Muscle layer of duodenum (tissue), 2 donors: ENCODE measurements around the gene CFP.

Source experiments
- H3K27ac ChIP-seq: one replicate; pipeline ENCODE4 v1.7.0; 2013; ENCODE audit warnings: mild to moderate bottlenecking, low read length
- H3K27me3 ChIP-seq: one replicate; pipeline ENCODE4 v1.7.0; 2013; ENCODE audit warnings: low read depth, mild to moderate bottlenecking, control low read depth, low read length
- H3K36me3 ChIP-seq, 2 donors: one replicate each; pipeline ENCODE4 v1.7.0; 2013; ENCODE audit warnings: low read length in 2 of 2, control low read depth in 1 of 2, mild to moderate bottlenecking in 1 of 2; ENCODE audit not compliant: insufficient read depth in 2 of 2, control insufficient read depth in 1 of 2
- H3K4me1 ChIP-seq, 2 donors: one replicate each; pipeline ENCODE4 v1.7.0; 2013; ENCODE audit warnings: low read length in 2 of 2, mild to moderate bottlenecking in 2 of 2, control low read depth in 1 of 2, moderate library complexity in 1 of 2; ENCODE audit not compliant: insufficient read depth in 2 of 2, control insufficient read depth in 1 of 2
- H3K4me3 ChIP-seq, 2 donors: one replicate each; pipeline ENCODE4 v1.7.0; 2013; ENCODE audit warnings: low read length in 2 of 2, low read depth in 1 of 2, mild to moderate bottlenecking in 1 of 2
- H3K9me3 ChIP-seq, 2 donors: one replicate each; pipeline ENCODE4 v1.7.0; 2013; ENCODE audit warnings: low read length in 2 of 2, control low read depth in 1 of 2, mild to moderate bottlenecking in 1 of 2; ENCODE audit not compliant: control insufficient read depth in 1 of 2
- donor health status: healthy.

Gene CFP

DNA sequence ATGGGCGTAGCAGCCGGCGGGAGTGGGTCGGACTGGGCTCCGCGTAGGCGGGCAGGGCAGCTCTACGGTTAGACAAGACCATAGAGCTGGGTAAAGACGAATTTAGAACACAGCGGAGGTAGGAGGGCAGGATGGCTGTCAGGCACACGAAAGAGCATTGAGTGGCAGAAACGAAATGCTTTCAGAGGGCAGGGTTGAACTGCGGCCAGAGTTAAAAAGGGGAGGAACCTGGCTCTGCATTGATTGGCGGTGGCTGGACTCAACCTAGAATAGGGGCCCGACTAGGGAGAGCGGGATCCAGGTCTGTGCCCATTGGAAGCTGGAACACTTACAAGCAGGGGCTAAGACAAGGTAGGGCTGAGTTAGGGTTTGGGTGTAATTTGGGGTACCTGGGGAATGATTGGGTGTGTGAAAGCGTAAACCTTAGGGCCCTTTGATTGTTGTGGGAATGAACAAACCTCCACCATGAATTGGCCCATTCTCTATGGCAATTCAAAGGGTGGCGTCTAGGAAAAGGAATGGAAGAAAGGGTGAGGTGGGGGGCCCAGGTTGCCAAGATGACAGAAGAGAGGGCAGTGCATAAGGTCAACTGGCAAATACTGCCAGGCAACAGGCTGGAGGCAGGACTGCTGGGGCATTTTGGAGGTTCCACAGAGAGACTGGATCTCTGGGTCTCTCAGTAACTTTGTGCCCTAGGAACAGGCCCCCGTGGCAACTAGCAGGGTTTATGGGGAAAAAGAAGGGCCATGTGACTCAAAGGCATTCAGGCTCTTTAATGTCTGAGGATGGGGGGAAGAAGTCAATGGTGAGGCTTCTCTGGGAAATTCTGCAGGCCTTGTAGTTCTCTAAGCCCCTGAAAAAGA lies 21.5 kb upstream of the CFP start:
- Histone ChIP-seq H3K27ac (peak overlapping the region; percentile 60), H3K36me3 (peaks cover 0 to 25% of the 10 kb centered on the region in 2 donors)

GRCh38 chrX:47650164-47651042 lies 20.7 kb upstream of the CFP start, which contains the start of gene ELK1:
TSS of gene ELK1 (minus strand) at chrX:47650563. CDS start at chrX:47641441, 9,122 bp downstream.
- H3K4me1 ChIP-seq, result peaks cover 0 to 19% of the 10 kb centered on the region in 2 donors
- H3K27ac ChIP-seq, result peak within 1 kb of the TSS; percentile 60
- H3K9me3 ChIP-seq, result no peaks in the 10 kb centered on the region
- H3K27me3 ChIP-seq, result no peaks in the 10 kb centered on the region
- H3K4me3 ChIP-seq, result peak within 1 kb of the TSS; percentile 62 to 71
- peaks cover 0 to 16% of the 10 kb centered on the region in 2 donors for H3K36me3 ChIP-seq

More for the DNA sequence above, 21.5 kb upstream of the CFP start:
- peak overlapping the region; percentile 51 to 62 for H3K4me3 ChIP-seq
- no peaks in the 10 kb centered on the region for H3K9me3 ChIP-seq
- peaks cover 0 to 19% of the 10 kb centered on the region in 2 donors for H3K4me1 ChIP-seq
- H3K27me3 ChIP-seq, result no peaks in the 10 kb centered on the region

GRCh38 chrX:47649781-47650163 lies 20.0 kb upstream of the CFP start:
- Histone ChIP-seq H3K27me3 (no peaks in the 10 kb centered on the region), H3K4me3 (peak overlapping the region; percentile 54 to 71), H3K27ac (no peak overlapping the region), H3K4me1 (peaks cover 0 to 19% of the 10 kb centered on the region in 2 donors), H3K9me3 (no peaks in the 10 kb centered on the region), H3K36me3 (peaks cover 0 to 14% of the 10 kb centered on the region in 2 donors)

GRCh38 chrX:47649271-47649670 lies 19.5 kb upstream of the CFP start:
- no peaks in the 10 kb centered on the region for H3K27me3 ChIP-seq
- peak overlapping the region; percentile 35 to 54 for H3K4me3 ChIP-seq
- H3K36me3 ChIP-seq, result peaks cover 0 to 14% of the 10 kb centered on the region in 2 donors
- H3K4me1 ChIP-seq, result peaks cover 0 to 22% of the 10 kb centered on the region in 2 donors
- no peak overlapping the region for H3K27ac ChIP-seq
- no peaks in the 10 kb centered on the region for H3K9me3 ChIP-seq

DNA sequence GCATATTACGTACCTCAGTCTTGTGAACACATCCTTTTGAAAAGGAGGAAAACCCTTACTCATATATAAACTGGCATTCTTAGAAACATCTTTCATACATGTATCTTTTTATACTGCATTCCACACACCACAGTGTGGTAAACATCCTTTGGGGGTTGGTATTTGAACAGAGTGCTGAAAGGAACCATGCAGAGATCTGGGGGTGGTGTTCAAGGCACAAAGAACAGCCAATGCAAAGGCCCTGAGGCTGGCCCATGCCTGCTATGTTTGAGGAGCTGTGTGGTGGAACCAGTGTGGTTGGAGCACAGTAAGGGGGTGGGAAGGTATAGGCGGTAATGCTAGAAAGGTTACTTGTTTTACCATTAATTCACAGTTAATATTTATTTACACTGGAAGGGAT lies 18.6 kb upstream of the CFP start:
- Histone ChIP-seq H3K4me1 (peaks cover 0 to 22% of the 10 kb centered on the region in 2 donors), H3K9me3 (no peaks in the 10 kb centered on the region), H3K27ac (no peak overlapping the region), H3K4me3 (no peak overlapping the region), H3K27me3 (no peaks in the 10 kb centered on the region), H3K36me3 (peaks cover 0 to 7% of the 10 kb centered on the region in 2 donors)

- peaks cover 0 to 22% of the 10 kb centered on the region in 2 donors for H3K4me1 ChIP-seq
Observed at GRCh38 chrX:47646636-47647035, 16.9 kb upstream of the CFP start.

DNA sequence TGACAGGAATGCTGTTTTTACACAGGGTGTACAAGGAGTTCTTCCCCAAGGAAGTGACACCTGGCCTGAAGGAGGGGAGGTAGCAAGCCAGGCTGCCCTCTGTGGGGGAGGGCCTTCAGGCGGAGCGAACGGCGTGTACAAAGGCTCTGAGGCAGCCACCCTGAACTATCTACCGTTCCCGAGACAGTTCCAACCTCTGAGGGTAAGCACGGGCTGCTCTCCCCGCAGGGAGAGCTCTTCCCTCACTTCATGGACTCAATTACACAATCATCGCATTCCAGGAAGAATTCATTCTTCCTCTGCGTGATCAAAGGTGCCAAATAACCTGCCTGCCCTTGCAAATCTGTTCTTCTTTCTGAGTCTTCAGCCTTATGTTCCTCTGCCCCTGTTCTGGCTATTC lies 15.8 kb upstream of the CFP start:
- Histone ChIP-seq H3K9me3 (no peaks in the 10 kb centered on the region), H3K36me3 (peaks cover 4 to 15% of the 10 kb centered on the region in 2 donors), H3K27me3 (no peaks in the 10 kb centered on the region), H3K4me3 (no peak overlapping the region), H3K4me1 (peaks cover 0 to 16% of the 10 kb centered on the region in 2 donors), H3K27ac (no peak overlapping the region)

More at GRCh38 chrX:47646636-47647035, 16.9 kb upstream of the CFP start:
- Histone ChIP-seq H3K27ac (no peak overlapping the region), H3K9me3 (no peaks in the 10 kb centered on the region), H3K27me3 (no peaks in the 10 kb centered on the region), H3K4me3 (no peak overlapping the region), H3K36me3 (peaks cover 0 to 7% of the 10 kb centered on the region in 2 donors)

- no peaks in the 10 kb centered on the region for H3K9me3 ChIP-seq
- H3K27me3 ChIP-seq, result no peaks in the 10 kb centered on the region
- peaks cover 12 to 24% of the 10 kb centered on the region in 2 donors for H3K36me3 ChIP-seq
- no peak overlapping the region for H3K27ac ChIP-seq
- peaks cover 0 to 16% of the 10 kb centered on the region in 2 donors for H3K4me1 ChIP-seq
- no peak overlapping the region for H3K4me3 ChIP-seq
Observed at GRCh38 chrX:47644557-47645091, 14.9 kb upstream of the CFP start.

- Histone ChIP-seq H3K36me3 (peaks cover 14 to 31% of the 10 kb centered on the region in 2 donors), H3K27ac (no peak overlapping the region), H3K4me1 (peaks cover 0 to 13% of the 10 kb centered on the region in 2 donors), H3K9me3 (no peaks in the 10 kb centered on the region), H3K4me3 (no peak overlapping the region), H3K27me3 (no peaks in the 10 kb centered on the region)
Observed at GRCh38 chrX:47643926-47644325, 14.2 kb upstream of the CFP start.

DNA sequence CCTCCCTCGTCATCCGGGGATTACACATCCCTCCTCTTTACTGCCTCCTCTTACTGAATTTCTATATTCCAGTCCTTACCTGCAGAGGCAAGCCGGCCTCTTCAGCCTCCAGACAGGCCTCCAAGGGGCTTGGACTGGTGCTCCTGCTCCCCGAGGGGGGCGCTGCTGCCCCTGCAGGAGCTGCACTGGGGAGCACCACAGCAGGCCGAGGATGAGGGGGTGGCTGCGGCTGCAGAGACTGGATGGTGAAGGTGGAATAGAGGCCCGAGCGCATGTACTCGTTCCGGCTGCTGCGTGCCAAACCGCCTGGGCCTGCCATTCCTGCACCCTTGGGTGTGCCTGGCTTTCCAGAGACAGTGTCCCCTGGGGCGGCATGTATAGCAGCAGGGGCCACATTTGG lies 9.1 kb upstream of the CFP start:
- no peaks in the 10 kb centered on the region for H3K27me3 ChIP-seq
- H3K4me1 ChIP-seq, result no peaks in the 10 kb centered on the region
- no peak overlapping the region for H3K27ac ChIP-seq
- peaks cover 21 to 66% of the 10 kb centered on the region in 2 donors for H3K36me3 ChIP-seq
- no peak overlapping the region for H3K4me3 ChIP-seq
- no peaks in the 10 kb centered on the region for H3K9me3 ChIP-seq
